WTC11 (cell line): ENCODE results near the gene NR2F1. TPM values are rescaled to one million over a fixed set of nuclear protein-coding genes. Genes with fewer than 3 reads are reported as not detected.

Source experiments
- ATAC-seq: fragments of 200-7000 bp; cut with Tn5 transposase; 2 replicates; pipeline ENCODE4 v1.10.0; 2021; ENCODE audit warnings: mild to moderate bottlenecking, moderate library complexity
- CTCF ChIA-PET: fragments of 300-600 bp; sonication (Branson Sonifier 250); formaldehyde crosslinking; loops from one replicate; lab custom pipeline; 2021; ENCODE audit warnings: antibody characterized with exemption; lab: Charles Lee
- POLR2A ChIA-PET: fragments of 350-600 bp; sonication (Branson Sonifier 250); formaldehyde crosslinking; loops from one replicate; lab custom pipeline; 2021; ENCODE audit warnings: antibody characterized with exemption; lab: Charles Lee
- DNase-seq: peaks from one replicate; pipeline ENCODE4 v3.0.0; 2021; ENCODE audit warnings: low spot score
- H3K27ac Mint-ChIP-seq: 2 replicates; pipeline ENCODE4 v1.8.0; 2021; ENCODE audit warnings: mixed read lengths
- H3K27me3 Mint-ChIP-seq: 2 replicates; pipeline ENCODE4 v1.8.0; 2021; ENCODE audit warnings: low read depth, mild to moderate bottlenecking, moderate library complexity, mixed read lengths
- H3K36me3 Mint-ChIP-seq: 2 replicates; pipeline ENCODE4 v1.8.0; 2021; ENCODE audit warnings: mixed read lengths
- H3K4me1 Mint-ChIP-seq: 2 replicates; pipeline ENCODE4 v1.8.0; 2022; ENCODE audit warnings: mixed read lengths
- H3K4me3 Mint-ChIP-seq: 2 replicates; pipeline ENCODE4 v1.8.0; 2021; ENCODE audit warnings: mild to moderate bottlenecking, moderate library complexity, mixed read lengths
- H3K9me3 Mint-ChIP-seq: 2 replicates; pipeline ENCODE4 v1.8.0; 2021; ENCODE audit warnings: mixed read lengths
- ARID4B ChIP-seq: sonication (generic); formaldehyde crosslinking; IDR thresholded peaks from 2 replicates; pipeline ENCODE4 v1.8.0; 2023; ENCODE audit warnings: missing genetic modification reagents, mild to moderate bottlenecking, borderline replicate concordance
- EMX1 ChIP-seq: fragments of 250-450 bp; sonication (Bioruptor Pico); IDR thresholded peaks from 2 replicates; pipeline ENCODE4 v1.8.0; 2021; ENCODE audit warnings: mild to moderate bottlenecking
- FOXK1 ChIP-seq: sonication (generic); formaldehyde crosslinking; IDR thresholded peaks from 2 replicates; pipeline ENCODE4 v1.8.0; 2022; ENCODE audit warnings: mild to moderate bottlenecking, moderate library complexity, missing genetic modification reagents
- GRHL2 ChIP-seq: fragments of 250-450 bp; sonication (Bioruptor Pico); IDR thresholded peaks from 2 replicates; pipeline ENCODE4 v1.8.0; 2022; ENCODE audit warnings: mild to moderate bottlenecking, moderate library complexity; ENCODE audit not compliant: insufficient replicate concordance, severe bottlenecking
- IRF2 ChIP-seq: sonication (generic); formaldehyde crosslinking; IDR thresholded peaks from 2 replicates; pipeline ENCODE4 v1.8.0; 2022; ENCODE audit warnings: low read depth, missing genetic modification reagents, borderline replicate concordance
- KAT7 ChIP-seq: sonication (generic); formaldehyde crosslinking; IDR thresholded peaks from 2 replicates; pipeline ENCODE4 v1.8.1; 2023; ENCODE audit warnings: missing genetic modification reagents, mild to moderate bottlenecking, borderline replicate concordance
- NR3C1 ChIP-seq: sonication (generic); formaldehyde crosslinking; conservative IDR thresholded peaks from 2 replicates; pipeline ENCODE4 v1.8.1; 2023; ENCODE audit warnings: low read depth, mild to moderate bottlenecking, missing genetic modification reagents
- PRDM15 ChIP-seq: sonication (generic); formaldehyde crosslinking; IDR thresholded peaks from 2 replicates; pipeline ENCODE4 v1.8.0; 2022; ENCODE audit warnings: missing genetic modification reagents
- PREB ChIP-seq: sonication (generic); formaldehyde crosslinking; IDR thresholded peaks from 2 replicates; pipeline ENCODE4 v1.8.1; 2022; ENCODE audit warnings: mild to moderate bottlenecking, missing genetic modification reagents, moderate library complexity, borderline replicate concordance
- RORB ChIP-seq: fragments of 250-450 bp; sonication (Bioruptor Pico); IDR thresholded peaks from 2 replicates; pipeline ENCODE4 v1.9.0; 2021; ENCODE audit warnings: mild to moderate bottlenecking
- SP1 ChIP-seq: sonication (generic); formaldehyde crosslinking; conservative IDR thresholded peaks from 2 replicates; pipeline ENCODE4 v1.8.1; 2022; ENCODE audit warnings: missing genetic modification reagents
- ZBTB43 ChIP-seq: sonication (generic); formaldehyde crosslinking; IDR thresholded peaks from 2 replicates; pipeline ENCODE4 v1.8.1; 2023; ENCODE audit warnings: mild to moderate bottlenecking, missing genetic modification reagents
- ZMAT4 ChIP-seq: fragments of 250-450 bp; sonication (Bioruptor Pico); IDR thresholded peaks from 2 replicates; pipeline ENCODE4 v1.9.0; 2021; ENCODE audit warnings: mild to moderate bottlenecking
- ZNF219 ChIP-seq: sonication (generic); formaldehyde crosslinking; IDR thresholded peaks from 2 replicates; pipeline ENCODE4 v1.8.0; 2023; ENCODE audit warnings: missing genetic modification reagents, mild to moderate bottlenecking, borderline replicate concordance
- ZNF396 ChIP-seq: fragments of 250-450 bp; sonication (Bioruptor Pico); IDR thresholded peaks from 2 replicates; pipeline ENCODE4 v1.8.0; 2021; ENCODE audit warnings: mild to moderate bottlenecking, moderate library complexity, borderline replicate concordance
- ZNF423 ChIP-seq: fragments of 250-450 bp; sonication (Bioruptor Pico); IDR thresholded peaks from 2 replicates; pipeline ENCODE4 v2.1.2; 2022; ENCODE audit warnings: mild to moderate bottlenecking, moderate library complexity
- ZNF425 ChIP-seq: fragments of 250-450 bp; sonication (Bioruptor Pico); conservative IDR thresholded peaks from 2 replicates; pipeline ENCODE4 v1.9.0; 2021; ENCODE audit warnings: mild to moderate bottlenecking
- total RNA-seq: library from RNA; stranded (reverse); gene quantifications from 3 replicates; pipeline ENCODE4 v1.2.3, GENCODE V29; 2021

Gene NR2F1
- total RNA-seq, 1 experiment from 2014 or later: 0.31 TPM

GRCh38 chr5:93582167-93582462 lies 907 bp upstream of the NR2F1 start (continued):
- TF ChIP-seq FOXK1 (CRISPR knock-in tag) (no peak), RORB (CRISPR knock-in tag) (no peak), PREB (CRISPR knock-in tag) (no peak), ZNF219 (CRISPR knock-in tag) (no peak), ZNF423 (no peak), KAT7 (CRISPR knock-in tag) (no peak), GRHL2 (CRISPR knock-in tag) (no peak), ZNF425 (CRISPR knock-in tag) (no peak)

GRCh38 chr5:93583439-93583767 lies 381 bp downstream of the NR2F1 start:
- H3K4me1 Mint-ChIP-seq: peaks cover 30% of the 10 kb centered on the region
- CTCF ChIA-PET: interaction anchor here (0.6 to 1.1 kb wide), 9 partner anchors 10 to 218 kb away, joined by 3 to 8 read pairs (median 3); no protein-coding TSS in a partner anchor
- ATAC-seq (no peak), DNase-seq (no peak)
- H3K27me3 Mint-ChIP-seq: peaks cover 33% of the 10 kb centered on the region; the same call in 1 of the 2 replicates
- H3K36me3 Mint-ChIP-seq: peaks cover 5% of the 10 kb centered on the region; the same call in 1 of the 2 replicates
- H3K9me3 Mint-ChIP-seq: no peaks in the 10 kb centered on the region
- POLR2A ChIA-PET: interaction anchor here (1.4 kb wide), 1 partner anchor 29 kb away, joined by 3 read pairs; no protein-coding TSS in a partner anchor
- no peak overlapping the region for H3K27ac Mint-ChIP-seq
- TF ChIP-seq EMX1 (CRISPR knock-in tag): no peak
- TF ChIP-seq ARID4B (CRISPR knock-in tag): no peak
- no peak for TF ChIP-seq SP1 (CRISPR knock-in tag)
- no peak for TF ChIP-seq ZMAT4 (CRISPR knock-in tag)
- TF ChIP-seq IRF2 (CRISPR knock-in tag): no peak
- TF ChIP-seq ZBTB43: no peak
- TF ChIP-seq ZNF396 (CRISPR knock-in tag): no peak
- TF ChIP-seq PRDM15 (CRISPR knock-in tag): no peak
- TF ChIP-seq NR3C1 (CRISPR knock-in tag): no peak
- TF ChIP-seq, all 79 proteins: peak for 0
- no peak overlapping the region for H3K4me3 Mint-ChIP-seq
